Spleen (tissue), 7 donors: Measurements from ENCODE around the gene FMNL1.

Experiments used
- CTCF ChIP-seq, 11 experiments: fragments of 200-600 bp in 7 of 11; fragments of 450-650 bp in 4 of 11; sonication (generic) in 4 of 11; IDR thresholded peaks in 8 of 11; conservative IDR thresholded peaks in 3 of 11; 1 replicate in 7 of 11; 2 replicates in 4 of 11; pipeline versions ENCODE4 v1.4.0 to v1.8.0; 2016 to 2021; ENCODE audit warnings: antibody characterized with exemption in 11 of 11, inconsistent platforms in 4 of 11, mild to moderate bottlenecking in 1 of 11
- POLR2A ChIP-seq, 3 donors: fragments of 450-650 bp; IDR thresholded peaks; one replicate each; pipeline ENCODE4 v1.5.1; 2017; ENCODE audit warnings: antibody characterized with exemption in 3 of 3, mild to moderate bottlenecking in 1 of 3
- POLR2AphosphoS5 ChIP-seq, 3 donors: sonication (generic); formaldehyde crosslinking; IDR thresholded peaks; one replicate each; pipeline ENCODE4 v1.5.1; 2017; ENCODE audit warnings: antibody characterized with exemption in 3 of 3
- donor health status: DM: no; HTN: no; CAD: no; lungs with moderate emphysema.
- donor health status: DM: no; HTN: no; CAD: no.
- donor health status: DM: no; HTN: no; CAD: no.

- TF ChIP-seq CTCF (IDR thresholded peaks at IDR 0.05 in 8 of 11, conservative IDR thresholded peaks at IDR 0.05 in 3 of 11) (no peak), POLR2AphosphoS5 (IDR thresholded peaks at IDR 0.05) (no peak), POLR2A (IDR thresholded peaks at IDR 0.05) (no peak)
Measured at GRCh38 chr17:45286286-45286685, 64.6 kb downstream of the FMNL1 start.
